ENCODE results near the gene ACADL. TPM values are rescaled to one million over a fixed set of nuclear protein-coding genes. Genes with fewer than 3 reads are reported as not detected.

Gene ACADL
- total RNA-seq, 1 experiment from 2014 or later: not detected

DNA sequence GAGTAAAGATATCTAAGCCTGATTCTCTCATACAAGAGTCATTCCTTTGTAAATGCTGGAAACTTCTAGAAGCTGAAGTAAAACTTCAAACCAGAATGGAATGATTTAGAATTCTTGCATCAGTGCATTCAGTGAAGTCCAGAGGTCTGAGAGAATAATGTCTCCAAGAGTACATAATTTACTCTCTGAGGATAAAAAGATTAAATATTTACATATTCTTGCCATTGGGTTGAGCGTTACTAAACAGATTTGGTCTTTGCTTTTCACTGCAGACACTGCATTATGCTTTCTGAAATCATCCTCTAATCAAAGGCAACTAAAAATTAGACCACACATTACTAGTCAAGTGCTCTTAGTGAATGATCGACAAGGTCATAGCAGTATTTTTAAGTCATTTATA is 27.5 kb downstream of the ACADL start:
- intact Hi-C loops (cut with micrococcal nuclease): loop anchor here (5.0 to 10.0 kb wide), 5 partner anchors 400 to 1800 kb away; partner anchors contain the start of gene MAP2
- Histone ChIP-seq H3K9ac (ENCODE audit: low read length) (no peak overlapping the region), H3K9me3 (ENCODE audit: control insufficient read depth in 1 of 2, insufficient read depth in 1 of 2, low read depth in 1 of 2, low read length in 2 of 2) (no peaks in the 10 kb centered on the region), H3K4me2 (ENCODE audit: low read length) (no peak overlapping the region), H3K4me3 (replicated peaks in 1 of 2; ENCODE audit: low read depth in 1 of 2, low read length in 2 of 2) (no peak overlapping the region), H3K4me1 (ENCODE audit: control insufficient read depth in 1 of 2, insufficient read depth in 2 of 2, low read length in 2 of 2) (peaks cover 0 to 5% of the 10 kb centered on the region in 2 experiments; a peak in 1 of 4 replicates), H3K79me2 (ENCODE audit: insufficient read depth, low read length) (no peaks in the 10 kb centered on the region), H3K36me3 (ENCODE audit: control insufficient read depth in 1 of 2, insufficient read depth in 2 of 2, low read length in 2 of 2) (no peaks in the 10 kb centered on the region), H3K27me3 (ENCODE audit: insufficient read depth, low read length) (no peaks in the 10 kb centered on the region), H3K9me2 (ENCODE audit: insufficient read depth) (no peaks in the 10 kb centered on the region), H3K27ac (ENCODE audit: low read depth, low read length) (no peak overlapping the region), H4K20me1 (ENCODE audit: insufficient read depth) (no peaks in the 10 kb centered on the region), H2AFZ (ENCODE audit: low read depth, low read length, poor library complexity, severe bottlenecking) (no peak overlapping the region)
- POLR2A ChIA-PET: no interaction called here
- ATAC-seq (no peak), DNase-seq (ENCODE audit: low read depth, low spot score) (no peak)
- RAD21 ChIA-PET (ENCODE audit: low non-redundant PET in 1 of 2, low total read pairs in 2 of 2, uncharacterized antibody in 2 of 2, unreplicated experiment in 2 of 2): no interaction called here
- no TSS peak for BruUV-seq (replicated peaks)
- TF ChIP-seq ZNF274 (IDR thresholded peaks at IDR 0.05; ENCODE audit: low read depth, low read length) (no peak), ELF1 (IDR thresholded peaks at IDR 0.05; ENCODE audit: borderline replicate concordance, low read depth) (no peak), CEBPB (IDR thresholded peaks at IDR 0.05; ENCODE audit: low read depth) (no peak), EGR1 (IDR thresholded peaks at IDR 0.05; ENCODE audit: low read depth) (no peak), SP1 (IDR thresholded peaks at IDR 0.05; ENCODE audit: low read depth) (no peak), SRF (IDR thresholded peaks at IDR 0.05; ENCODE audit: low read depth) (no peak), POLR2A (IDR thresholded peaks at IDR 0.05; ENCODE audit: borderline replicate concordance, extremely low read depth, insufficient read depth, insufficient read length) (no peak)
- TF ChIP-seq, protein P1, sequence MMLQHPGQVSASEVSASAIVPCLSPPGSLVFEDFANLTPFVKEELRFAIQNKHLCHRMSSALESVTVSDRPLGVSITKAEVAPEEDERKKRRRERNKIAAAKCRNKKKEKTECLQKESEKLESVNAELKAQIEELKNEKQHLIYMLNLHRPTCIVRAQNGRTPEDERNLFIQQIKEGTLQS (IDR thresholded peaks at IDR 0.05): no peak
- CTCF ChIA-PET: interaction anchor here (1.3 to 2.2 kb wide), 2 partner anchors 119 to 216 kb away, joined by 4 to 7 read pairs; no protein-coding TSS in a partner anchor

DNA sequence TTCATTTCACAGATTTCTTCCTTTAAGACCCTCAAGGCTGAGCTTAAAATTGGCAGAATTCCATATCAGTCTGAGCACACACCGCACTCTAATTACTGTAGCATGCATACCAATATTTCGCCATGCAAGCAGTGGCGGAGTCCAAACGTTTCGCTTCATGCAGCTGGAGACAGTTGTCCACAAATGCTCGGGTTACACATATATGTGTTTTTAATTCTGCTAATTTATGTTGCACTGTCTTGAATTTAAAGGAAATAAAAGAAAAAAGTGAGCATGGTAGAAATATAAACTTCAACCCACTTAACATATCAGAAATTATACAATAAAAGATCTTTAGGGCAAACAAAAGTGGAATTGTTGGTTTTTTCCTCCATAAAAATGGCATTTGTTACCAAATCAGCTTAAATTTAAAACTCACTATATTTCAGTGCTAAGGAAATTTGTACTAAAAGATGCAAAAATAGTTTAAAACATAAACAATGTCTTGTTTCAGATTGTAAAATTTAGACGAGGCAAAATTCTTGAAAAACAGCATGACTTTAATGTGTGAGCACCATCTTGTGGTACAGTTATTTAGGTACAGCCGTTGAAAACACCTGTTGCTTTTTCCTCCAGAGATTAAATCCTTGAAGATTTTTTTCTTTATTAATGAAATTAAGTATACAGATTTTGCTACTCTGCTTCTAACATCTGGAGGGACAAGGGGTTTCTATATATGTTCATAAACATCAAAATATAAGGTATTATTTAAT is 30.0 kb downstream of the ACADL start:
- Histone ChIP-seq H3K27me3 (ENCODE audit: insufficient read depth, low read length) (no peaks in the 10 kb centered on the region), H3K4me1 (ENCODE audit: control insufficient read depth in 1 of 2, insufficient read depth in 2 of 2, low read length in 2 of 2) (peaks cover 0 to 5% of the 10 kb centered on the region in 2 experiments; a peak in 1 of 4 replicates), H3K27ac (ENCODE audit: low read depth, low read length) (no peak overlapping the region), H3K9ac (ENCODE audit: low read length) (peak overlapping the region; percentile 27), H3K9me2 (ENCODE audit: insufficient read depth) (no peaks in the 10 kb centered on the region), H3K36me3 (ENCODE audit: control insufficient read depth in 1 of 2, insufficient read depth in 2 of 2, low read length in 2 of 2) (no peaks in the 10 kb centered on the region), H3K9me3 (ENCODE audit: control insufficient read depth in 1 of 2, insufficient read depth in 1 of 2, low read depth in 1 of 2, low read length in 2 of 2) (no peaks in the 10 kb centered on the region), H4K20me1 (ENCODE audit: insufficient read depth) (no peaks in the 10 kb centered on the region), H3K79me2 (ENCODE audit: insufficient read depth, low read length) (no peaks in the 10 kb centered on the region), H3K4me2 (ENCODE audit: low read length) (peak overlapping the region; percentile 78), H3K4me3 (replicated peaks in 1 of 2; ENCODE audit: low read depth in 1 of 2, low read length in 2 of 2) (peak overlapping the region; percentile 37 to 50), H2AFZ (ENCODE audit: low read depth, low read length, poor library complexity, severe bottlenecking) (peak overlapping the region; percentile 98)
- POLR2A ChIA-PET: no interaction called here
- BruUV-seq (replicated peaks): no TSS peak
- RAD21 ChIA-PET (ENCODE audit: low non-redundant PET in 1 of 2, low total read pairs in 2 of 2, uncharacterized antibody in 2 of 2, unreplicated experiment in 2 of 2): interaction anchor here (0.7 to 1.1 kb wide), 3 partner anchors 218 to 399 kb away, joined by 3 read pairs; no protein-coding TSS in a partner anchor
- no peak for TF ChIP-seq ELF1 (IDR thresholded peaks at IDR 0.05; ENCODE audit: borderline replicate concordance, low read depth)
- peak; percentile 86 for TF ChIP-seq RAD21 (IDR thresholded peaks at IDR 0.05; ENCODE audit: low read depth)
- TF ChIP-seq, protein P2, sequence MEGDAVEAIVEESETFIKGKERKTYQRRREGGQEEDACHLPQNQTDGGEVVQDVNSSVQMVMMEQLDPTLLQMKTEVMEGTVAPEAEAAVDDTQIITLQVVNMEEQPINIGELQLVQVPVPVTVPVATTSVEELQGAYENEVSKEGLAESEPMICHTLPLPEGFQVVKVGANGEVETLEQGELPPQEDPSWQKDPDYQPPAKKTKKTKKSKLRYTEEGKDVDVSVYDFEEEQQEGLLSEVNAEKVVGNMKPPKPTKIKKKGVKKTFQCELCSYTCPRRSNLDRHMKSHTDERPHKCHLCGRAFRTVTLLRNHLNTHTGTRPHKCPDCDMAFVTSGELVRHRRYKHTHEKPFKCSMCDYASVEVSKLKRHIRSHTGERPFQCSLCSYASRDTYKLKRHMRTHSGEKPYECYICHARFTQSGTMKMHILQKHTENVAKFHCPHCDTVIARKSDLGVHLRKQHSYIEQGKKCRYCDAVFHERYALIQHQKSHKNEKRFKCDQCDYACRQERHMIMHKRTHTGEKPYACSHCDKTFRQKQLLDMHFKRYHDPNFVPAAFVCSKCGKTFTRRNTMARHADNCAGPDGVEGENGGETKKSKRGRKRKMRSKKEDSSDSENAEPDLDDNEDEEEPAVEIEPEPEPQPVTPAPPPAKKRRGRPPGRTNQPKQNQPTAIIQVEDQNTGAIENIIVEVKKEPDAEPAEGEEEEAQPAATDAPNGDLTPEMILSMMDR (IDR thresholded peaks at IDR 0.05 in 2 of 3, conservative IDR thresholded peaks at IDR 0.05 in 1 of 3; ENCODE audit: borderline replicate concordance in 1 of 3, insufficient read depth in 1 of 3, low read depth in 2 of 3, low read length in 2 of 3): peak; percentile 48 to 85 (median 75); a peak in 5 of 6 replicates
- 0 out of 2 replicates have a peak, but pooled peaks have one; percentile 32 for TF ChIP-seq CEBPB (IDR thresholded peaks at IDR 0.05; ENCODE audit: low read depth)
- intact Hi-C loops (cut with micrococcal nuclease): loop anchor here (1.0 to 10.0 kb wide), 7 partner anchors 122 to 1798 kb away; partner anchors contain the start of gene MAP2
- DNase-seq (ENCODE audit: low read depth, low spot score): peak; percentile 38
- CTCF ChIA-PET: interaction anchor here (0.9 to 1.6 kb wide), 3 partner anchors 24 to 218 kb away, joined by 3 to 9 read pairs (median 6); partner anchors contain the start of gene KANSL1L
- peak; percentile 77 for ATAC-seq

All from HCT116 (cell line).